Cardiac fibroblast (primary cell): Measurements from ENCODE around the gene SAMD10.

Experiments used
- DNase-seq, 2 donors: peaks; one replicate each; pipeline versions ENCODE4 v3.0.0 to v3.0.0-alpha.2; 2010; ENCODE audit warnings: low read depth in 2 of 2
- H3K4me3 ChIP-seq, 2 donors: replicated peaks in 1 of 2; 1 replicate in 1 of 2; 2 replicates in 1 of 2; pipeline ENCODE4 v1.5.1; 2011; ENCODE audit warnings: low read depth in 2 of 2, low read length in 2 of 2, mild to moderate bottlenecking in 2 of 2, moderate library complexity in 1 of 2
- TF ChIP-seq, protein P1 (sequence below): IDR thresholded peaks from one replicate; pipeline ENCODE4 v1.5.1; 2011; ENCODE audit warnings: low read depth, mild to moderate bottlenecking, low read length, inconsistent platforms

SAMD10 gene

DNA sequence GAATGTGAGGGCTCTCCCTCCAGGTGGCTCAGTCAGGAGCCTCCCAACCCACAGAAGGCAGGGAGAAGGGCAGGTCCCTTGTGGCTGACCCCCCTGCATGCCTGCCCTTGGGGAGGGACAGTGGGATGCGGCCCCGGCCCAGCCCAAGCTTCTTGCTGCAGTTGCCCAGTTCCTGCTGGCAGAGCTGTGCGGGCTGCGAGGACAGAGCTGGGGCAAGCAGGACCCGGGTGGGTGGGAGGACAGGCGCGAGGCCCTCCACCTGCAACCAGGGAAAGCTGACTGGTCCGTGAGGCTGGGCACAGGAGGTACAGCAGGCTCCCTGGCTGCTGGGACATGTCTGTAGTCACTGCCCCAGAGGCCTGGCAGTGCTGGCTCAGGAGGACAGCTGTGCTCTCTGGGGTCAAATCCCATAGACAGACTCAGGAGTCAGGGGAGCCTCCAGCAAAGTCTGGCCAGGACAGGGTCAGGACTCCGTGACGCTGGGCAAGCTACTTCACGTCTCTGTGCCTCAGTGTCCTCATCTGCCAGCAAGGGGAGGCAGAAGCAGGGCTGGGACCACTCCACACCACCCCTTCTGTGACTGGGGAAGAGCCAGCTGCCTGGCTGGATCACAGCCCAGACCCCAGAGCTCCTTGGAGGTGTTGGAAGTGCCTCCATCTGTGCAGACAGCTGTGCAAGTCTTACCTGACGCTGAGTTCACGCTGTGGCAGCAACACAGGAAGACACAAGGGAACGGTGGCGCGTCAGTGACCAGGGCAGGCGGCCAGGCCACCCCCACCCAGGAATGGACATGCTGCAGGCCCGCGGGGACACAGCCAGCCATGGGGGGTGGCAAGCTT lies 36.3 kb downstream of the SAMD10 start:
- no peak overlapping the region for H3K4me3 ChIP-seq
- DNase-seq = no peak
- TF ChIP-seq, protein P1, sequence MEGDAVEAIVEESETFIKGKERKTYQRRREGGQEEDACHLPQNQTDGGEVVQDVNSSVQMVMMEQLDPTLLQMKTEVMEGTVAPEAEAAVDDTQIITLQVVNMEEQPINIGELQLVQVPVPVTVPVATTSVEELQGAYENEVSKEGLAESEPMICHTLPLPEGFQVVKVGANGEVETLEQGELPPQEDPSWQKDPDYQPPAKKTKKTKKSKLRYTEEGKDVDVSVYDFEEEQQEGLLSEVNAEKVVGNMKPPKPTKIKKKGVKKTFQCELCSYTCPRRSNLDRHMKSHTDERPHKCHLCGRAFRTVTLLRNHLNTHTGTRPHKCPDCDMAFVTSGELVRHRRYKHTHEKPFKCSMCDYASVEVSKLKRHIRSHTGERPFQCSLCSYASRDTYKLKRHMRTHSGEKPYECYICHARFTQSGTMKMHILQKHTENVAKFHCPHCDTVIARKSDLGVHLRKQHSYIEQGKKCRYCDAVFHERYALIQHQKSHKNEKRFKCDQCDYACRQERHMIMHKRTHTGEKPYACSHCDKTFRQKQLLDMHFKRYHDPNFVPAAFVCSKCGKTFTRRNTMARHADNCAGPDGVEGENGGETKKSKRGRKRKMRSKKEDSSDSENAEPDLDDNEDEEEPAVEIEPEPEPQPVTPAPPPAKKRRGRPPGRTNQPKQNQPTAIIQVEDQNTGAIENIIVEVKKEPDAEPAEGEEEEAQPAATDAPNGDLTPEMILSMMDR = no peak

DNA sequence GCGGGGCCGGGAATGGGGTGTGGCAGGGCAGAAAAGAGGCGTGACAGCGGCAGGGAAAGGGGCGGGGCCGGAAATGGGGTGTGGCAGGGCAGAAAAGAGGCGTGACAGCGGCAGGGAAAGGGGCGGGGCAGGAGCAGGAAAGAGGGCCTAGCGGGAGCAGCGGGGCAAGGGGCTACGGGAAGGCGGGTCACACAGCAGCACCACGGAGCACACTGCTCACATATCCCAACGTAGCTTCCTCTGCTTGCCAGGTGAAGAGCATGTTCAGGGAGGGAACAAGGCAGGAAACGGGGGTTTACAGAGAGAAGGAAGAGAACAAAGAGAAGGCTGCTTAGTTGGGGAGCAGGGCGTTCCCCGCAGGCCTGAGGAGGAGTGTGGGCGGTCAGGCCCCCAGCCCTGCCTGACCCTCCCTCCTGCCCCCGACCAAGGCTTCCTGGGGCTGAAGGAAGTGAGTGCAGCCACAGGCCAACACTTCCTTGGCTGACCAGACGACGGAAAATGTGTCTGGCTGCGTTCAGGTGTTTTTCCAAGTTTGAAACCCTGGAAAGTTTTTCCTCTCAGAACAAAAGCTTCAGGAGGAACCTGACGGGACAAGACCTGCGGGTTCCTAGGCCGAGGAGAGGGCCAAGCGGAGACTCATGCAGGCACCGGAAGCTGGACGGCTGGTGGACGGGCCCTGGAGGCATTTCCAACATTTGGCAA lies 37.0 kb downstream of the SAMD10 start:
- TF ChIP-seq, protein P1 = no peak
- DNase-seq = peak in 1 of 2 donors; percentile 27
- H3K4me3 ChIP-seq = no peak overlapping the region

DNA sequence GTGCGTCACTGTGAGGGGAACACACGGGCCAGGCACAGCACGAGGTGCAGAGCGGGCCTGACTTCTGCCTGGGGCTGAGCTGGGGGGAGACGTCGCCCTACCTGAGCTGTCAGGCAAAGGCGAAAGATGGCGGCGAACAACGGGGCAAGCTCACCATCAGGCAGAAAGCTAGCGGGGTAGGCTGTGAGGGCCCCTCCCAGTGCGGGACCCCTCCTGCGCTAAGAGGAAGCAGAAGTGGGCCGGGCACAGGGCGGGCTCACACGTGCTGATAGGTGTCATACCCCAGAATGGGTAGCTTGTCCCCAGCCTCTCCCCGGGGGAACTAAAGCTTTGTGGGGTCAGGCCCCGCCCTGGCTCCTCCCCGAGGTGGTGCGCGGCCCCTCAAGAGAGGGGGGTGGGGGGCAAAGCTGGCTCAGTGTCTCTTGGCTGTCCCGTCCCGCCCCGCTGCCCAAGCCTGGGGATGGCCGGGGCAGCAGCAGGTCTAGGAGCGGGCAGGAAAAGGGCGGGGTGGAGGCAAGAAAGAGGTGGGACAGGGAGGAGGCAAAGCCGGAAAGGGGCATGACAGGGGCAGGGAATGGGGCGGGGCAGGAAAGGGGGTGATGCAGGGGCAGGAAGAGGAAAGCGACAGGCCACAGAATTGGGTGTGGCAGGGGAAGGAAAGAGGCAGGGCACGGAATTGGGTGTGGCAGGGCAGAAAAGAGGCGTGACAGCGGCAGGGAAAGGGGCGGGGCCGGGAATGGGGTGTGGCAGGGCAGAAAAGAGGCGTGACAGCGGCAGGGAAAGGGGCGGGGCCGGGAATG lies 38.0 kb downstream of the SAMD10 start:
- DNase-seq = peak in 1 of 2 donors; percentile 24
- TF ChIP-seq, protein P1 = no peak
- no peak overlapping the region for H3K4me3 ChIP-seq

DNA sequence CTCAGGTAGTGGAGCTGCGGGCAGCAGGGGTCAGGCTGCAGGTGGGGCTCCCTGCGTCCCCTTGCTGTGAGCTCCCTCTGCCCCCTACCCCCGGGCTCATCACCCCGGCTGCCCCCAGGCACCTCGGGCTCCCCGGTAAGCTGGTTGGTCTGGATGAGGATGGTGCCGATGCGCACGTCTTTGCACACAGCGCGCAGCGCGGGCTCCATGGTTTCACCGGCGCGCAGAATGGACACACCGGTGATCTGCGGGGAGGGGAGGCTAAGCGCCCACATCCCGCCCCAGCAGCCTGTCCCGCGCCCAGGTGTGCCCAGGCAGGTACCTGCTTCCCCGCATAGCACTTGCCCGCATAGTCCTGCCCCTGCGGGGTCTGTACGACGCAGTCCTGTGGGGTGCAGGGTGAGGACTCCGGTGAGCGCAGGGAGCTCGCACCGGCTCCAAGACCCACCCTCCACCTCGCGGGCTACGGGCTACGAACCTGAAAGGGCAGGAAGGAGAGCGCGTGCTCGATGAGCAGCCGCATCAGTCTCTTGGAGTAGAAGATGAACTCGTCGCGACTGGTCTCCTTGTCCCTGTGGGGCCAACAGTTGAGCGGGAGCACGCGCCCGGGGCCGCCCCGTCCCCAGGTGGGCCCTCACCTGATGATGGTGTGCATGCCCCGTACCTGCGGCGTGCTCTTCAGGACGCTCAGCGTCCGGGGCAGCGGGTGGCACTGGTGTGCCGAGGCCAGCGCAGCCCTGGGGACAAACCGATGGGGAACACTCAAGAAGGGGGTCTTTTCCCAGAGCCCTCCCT lies 38.8 kb downstream of the SAMD10 start:
- H3K4me3 ChIP-seq = no peak overlapping the region
- DNase-seq = no peak
- TF ChIP-seq, protein P1 = no peak

DNA sequence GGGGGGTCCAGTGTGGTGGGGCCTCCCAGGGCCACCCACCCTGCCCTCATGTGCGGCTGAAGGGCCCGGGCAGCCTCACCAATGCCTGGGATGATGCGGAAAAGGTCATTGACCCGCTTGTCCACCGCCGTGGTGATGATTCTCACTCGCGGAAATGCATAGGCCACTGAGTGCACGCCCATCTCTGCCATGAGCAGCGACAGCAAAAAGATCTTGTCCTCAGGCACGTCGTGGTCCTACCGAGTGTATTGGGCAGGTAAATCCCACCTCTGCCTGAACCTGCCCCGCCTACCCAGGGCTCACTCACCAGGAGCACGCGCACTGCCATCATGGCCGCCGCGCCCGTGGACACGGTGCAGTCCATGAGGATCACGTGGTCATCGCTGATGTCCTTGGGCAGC lies 39.4 kb downstream of the SAMD10 start:
- no peak overlapping the region for H3K4me3 ChIP-seq
- TF ChIP-seq, protein P1 = no peak
- DNase-seq = no peak
